Loucy (cell line): Measurements from ENCODE around the gene RABL6.

ENCODE experiments used
- CTCF ChIP-seq: fragments of 200-600 bp; sonication (generic); conservative IDR thresholded peaks from 2 replicates; pipeline ENCODE4 v1.5.1; 2014; ENCODE audit warnings: mild to moderate bottlenecking, antibody characterized with exemption, low read length
- EZH2phosphoT487 ChIP-seq: fragments of 200-600 bp; IDR thresholded peaks from 2 replicates; pipeline ENCODE4 v1.6.1; 2018; ENCODE audit warnings: antibody characterized with exemption, mild to moderate bottlenecking, moderate library complexity, borderline replicate concordance

GRCh38 chr9:136888454-136888853 is 80.7 kb downstream of the RABL6 start:
- TF ChIP-seq CTCF (no peak), EZH2phosphoT487 (no peak)
